Cardiac septum (tissue), 1 donor: ENCODE data around the gene GNAZ. TPM values are rescaled to one million over a fixed set of nuclear protein-coding genes. Genes with fewer than 3 reads are reported as not detected.

Experiments used
- DNase-seq: peaks from one replicate; pipeline ENCODE4 v3.0.0-alpha.2; 2020; ENCODE audit warnings: low spot score
- intact Hi-C: fragments of 100-400 bp; cut with DNase I; formaldehyde crosslinking; loops from one replicate; pipeline ENCODE4 v1.14.0; 2022
- total RNA-seq: library from RNA; stranded (reverse); fragmentation: NEBNext Ultra II Directional; extraction: Animal tissue kit (Norgen Biotek cat#: 25700); gene quantifications from one replicate; pipeline ENCODE4 v1.2.1, GENCODE V29; 2021
- donor health status: DM: no; HTN: no; CAD: no.

The GNAZ gene
- total RNA-seq, 1 donor from 2014 or later, result 2.2 TPM

GRCh38 chr22:23062616-23063538 is 7.4 kb upstream of the GNAZ start:
- peak; percentile 56 for DNase-seq

DNA sequence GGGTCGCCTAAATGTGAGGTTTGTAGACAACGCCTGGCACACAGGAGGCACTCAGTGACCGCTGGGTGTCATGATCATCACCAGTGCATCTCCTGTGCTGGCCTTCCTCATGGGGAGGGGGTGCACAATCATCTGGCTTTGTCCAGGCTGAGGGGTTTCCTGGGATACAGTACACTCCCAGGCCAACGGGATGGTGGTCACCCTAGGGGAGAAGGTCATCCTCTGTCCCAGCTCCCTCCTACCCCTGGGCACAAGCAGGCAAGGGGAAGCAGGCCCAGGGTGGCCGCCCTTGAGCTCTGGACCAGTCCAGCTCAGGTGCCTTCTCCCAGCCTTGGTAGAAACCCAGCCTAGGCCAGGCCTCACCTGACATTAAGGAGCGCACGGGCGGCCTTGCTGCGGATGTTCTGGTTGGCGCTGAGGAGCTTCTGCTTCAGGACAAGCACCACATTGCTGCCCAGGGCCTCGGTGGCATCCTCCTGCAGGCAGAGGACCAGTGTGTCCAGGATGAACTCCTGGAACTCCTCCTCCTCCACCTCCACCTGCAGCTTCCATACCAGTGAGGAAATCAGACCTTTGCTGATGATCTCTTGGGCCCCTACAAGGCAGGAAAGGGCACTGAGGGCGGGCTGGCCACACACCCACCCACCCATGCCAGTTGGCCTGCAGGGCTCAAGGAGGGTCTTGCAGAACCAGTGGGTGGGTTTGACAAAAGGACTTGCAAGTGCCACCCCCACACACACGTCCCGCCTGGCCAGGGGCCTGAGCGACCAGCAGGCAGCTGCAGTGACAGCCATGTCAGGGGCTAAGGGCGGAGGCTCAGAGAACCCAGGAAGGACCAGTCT is 6.6 kb upstream of the GNAZ start:
- intact Hi-C loops, result no loop called here
- DNase-seq, result peak; percentile 68

More at GRCh38 chr22:23062616-23063538, 7.4 kb upstream of the GNAZ start:
- intact Hi-C loops, result no loop called here

DNA sequence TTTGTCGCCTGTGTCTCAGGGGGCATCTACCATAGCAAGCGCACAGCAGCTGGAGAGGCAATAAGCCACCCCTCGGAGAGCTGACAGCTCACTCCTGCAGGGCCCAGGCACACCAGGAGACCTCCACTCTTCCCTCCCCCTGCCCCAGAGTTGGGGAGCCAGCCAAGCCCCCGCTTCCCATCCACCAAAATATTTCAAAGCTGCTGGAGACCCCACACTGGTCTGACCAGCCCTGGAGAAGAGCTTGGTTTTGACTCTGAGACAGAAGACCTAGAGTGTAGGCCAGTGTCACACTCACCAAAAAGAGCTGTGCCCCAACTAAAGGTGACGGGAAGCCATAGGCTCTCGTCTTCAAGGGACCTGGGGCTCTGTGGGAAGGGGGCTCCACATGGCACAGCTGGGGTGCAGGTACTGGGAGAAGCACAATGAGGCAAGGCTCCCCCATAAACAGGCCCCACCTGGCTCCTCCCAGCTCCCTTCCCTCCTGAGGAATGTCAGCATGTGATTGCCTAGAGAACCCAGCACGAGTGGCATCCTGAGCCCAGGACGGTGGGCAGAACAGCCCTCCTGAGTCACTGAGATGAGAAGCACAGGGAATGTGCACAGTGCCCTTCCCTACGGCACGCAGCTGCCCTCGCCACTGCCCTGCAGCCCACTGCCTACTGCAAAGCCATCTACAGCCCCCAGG is 5.8 kb upstream of the GNAZ start:
- DNase-seq, result peak; percentile 36
- intact Hi-C loops, result no loop called here

DNA sequence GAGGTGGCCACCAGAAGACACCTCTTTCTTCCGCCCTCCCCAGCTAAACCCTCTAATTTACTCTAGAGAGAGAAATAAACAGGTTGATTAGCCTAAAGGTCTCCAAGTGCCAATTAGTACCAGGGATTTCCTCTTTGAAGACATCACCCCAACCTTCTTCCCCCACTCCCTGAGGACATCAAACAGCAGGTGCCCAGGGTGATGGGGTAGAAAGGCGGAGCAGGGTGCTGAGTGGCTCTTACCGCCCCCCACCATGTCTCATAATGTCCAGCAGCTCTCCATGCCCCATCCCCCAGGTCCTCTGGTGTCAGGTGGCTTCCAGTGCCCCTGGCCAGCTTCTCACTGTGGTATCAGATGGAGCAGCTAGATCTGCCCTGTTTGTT is 5.3 kb upstream of the GNAZ start:
- intact Hi-C loops, result no loop called here
- peak; percentile 41 for DNase-seq

- intact Hi-C loops, result no loop called here
- DNase-seq, result peak; percentile 51
These were observed 4.7 kb upstream of the GNAZ start for GRCh38 chr22:23065495-23066122.

GRCh38 chr22:23066200-23067022 is 3.9 kb upstream of the GNAZ start:
- intact Hi-C loops, result no loop called here

DNA sequence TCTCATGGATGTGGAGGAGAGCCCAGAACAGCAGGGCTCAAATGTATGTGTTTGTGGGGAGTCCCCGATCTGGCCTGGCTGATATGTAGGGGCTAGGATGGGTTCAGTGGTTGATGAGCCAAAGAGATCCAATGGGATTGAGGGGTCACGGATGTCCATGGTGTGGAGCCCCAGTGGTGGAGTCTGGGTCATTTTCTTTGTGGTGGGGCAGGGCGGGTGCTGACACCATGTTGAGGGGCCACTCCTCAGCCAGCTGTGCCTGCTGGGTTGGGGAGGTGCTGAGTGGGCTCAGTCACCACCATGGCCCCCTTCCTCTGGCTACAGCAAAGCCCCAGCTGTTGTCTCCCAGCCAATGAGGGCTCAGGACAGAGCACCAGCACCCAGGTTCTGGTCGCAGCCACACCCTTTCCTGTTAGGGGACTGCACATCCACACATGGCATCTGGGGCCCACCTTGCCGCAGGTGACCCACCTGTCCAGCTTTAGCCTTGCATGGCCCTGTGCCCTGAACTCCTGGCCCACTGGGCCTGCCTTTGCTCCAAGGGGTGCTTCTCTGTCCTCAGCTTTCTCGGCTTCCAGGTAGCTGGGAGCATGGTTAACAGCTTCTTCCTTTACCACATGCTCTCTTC is 3.2 kb upstream of the GNAZ start:
- DNase-seq, result peak; percentile 55
- intact Hi-C loops, result no loop called here

More at GRCh38 chr22:23066200-23067022, 3.9 kb upstream of the GNAZ start:
- DNase-seq, result peak; percentile 71

DNA sequence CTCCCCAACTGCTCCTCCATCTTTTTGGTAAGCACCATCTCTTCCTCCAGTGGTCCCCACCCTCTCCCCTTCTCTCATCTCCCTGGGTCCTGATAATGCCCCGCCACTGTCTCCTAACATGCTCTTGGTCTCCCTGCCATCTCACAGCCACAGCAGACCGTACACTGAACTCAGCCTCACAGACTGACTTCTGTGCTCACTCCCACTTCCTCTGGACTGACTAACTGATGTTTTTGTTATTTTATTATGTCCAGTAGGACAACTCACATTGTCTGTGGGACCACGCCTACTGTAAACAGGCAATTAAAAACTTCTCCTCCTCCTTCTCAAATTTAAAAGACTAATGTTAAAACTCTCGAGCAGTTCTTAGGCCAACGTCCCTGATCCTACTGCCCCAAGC is 2.6 kb upstream of the GNAZ start:
- intact Hi-C loops, result no loop called here
- DNase-seq, result peak; percentile 46

DNA sequence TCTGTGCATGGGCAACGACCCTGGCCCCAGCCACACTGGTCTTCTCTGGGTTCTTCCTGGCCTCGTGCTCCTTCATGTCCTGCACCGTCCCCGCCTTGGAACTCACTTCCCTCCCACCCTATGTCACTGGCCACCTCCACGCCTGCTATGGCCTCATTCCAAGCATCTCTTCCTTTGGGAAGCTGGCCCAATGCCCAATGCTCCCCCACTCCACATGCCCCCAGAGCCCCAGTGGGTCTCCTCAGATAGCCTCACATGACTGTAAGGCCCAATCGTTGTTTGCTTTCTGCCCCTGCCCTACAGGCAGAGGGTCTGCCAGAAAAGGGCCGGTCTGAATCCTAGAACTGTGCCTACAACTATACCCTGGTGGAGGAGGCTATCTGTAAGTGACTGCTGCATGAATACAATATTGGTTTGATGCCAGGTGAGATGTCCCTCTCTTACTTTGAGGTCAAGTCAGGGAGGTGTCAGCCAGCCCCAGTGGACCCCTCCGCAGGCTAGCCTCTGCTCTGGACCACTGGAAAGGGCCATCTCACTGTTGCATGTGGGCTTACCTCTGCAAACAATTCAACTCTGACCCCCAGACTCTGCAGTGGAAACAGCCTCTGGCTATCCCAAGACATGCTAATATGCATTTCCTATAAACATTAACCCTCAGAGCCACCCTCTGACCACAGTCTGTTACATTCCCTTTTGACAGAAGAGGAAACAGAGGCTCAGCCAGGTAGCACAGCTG is 2.1 kb upstream of the GNAZ start:
- peak; percentile 67 for DNase-seq
- intact Hi-C loops, result no loop called here

GRCh38 chr22:23068832-23069385 is 1.4 kb upstream of the GNAZ start:
- DNase-seq, result peak; percentile 12
- intact Hi-C loops, result no loop called here

DNA sequence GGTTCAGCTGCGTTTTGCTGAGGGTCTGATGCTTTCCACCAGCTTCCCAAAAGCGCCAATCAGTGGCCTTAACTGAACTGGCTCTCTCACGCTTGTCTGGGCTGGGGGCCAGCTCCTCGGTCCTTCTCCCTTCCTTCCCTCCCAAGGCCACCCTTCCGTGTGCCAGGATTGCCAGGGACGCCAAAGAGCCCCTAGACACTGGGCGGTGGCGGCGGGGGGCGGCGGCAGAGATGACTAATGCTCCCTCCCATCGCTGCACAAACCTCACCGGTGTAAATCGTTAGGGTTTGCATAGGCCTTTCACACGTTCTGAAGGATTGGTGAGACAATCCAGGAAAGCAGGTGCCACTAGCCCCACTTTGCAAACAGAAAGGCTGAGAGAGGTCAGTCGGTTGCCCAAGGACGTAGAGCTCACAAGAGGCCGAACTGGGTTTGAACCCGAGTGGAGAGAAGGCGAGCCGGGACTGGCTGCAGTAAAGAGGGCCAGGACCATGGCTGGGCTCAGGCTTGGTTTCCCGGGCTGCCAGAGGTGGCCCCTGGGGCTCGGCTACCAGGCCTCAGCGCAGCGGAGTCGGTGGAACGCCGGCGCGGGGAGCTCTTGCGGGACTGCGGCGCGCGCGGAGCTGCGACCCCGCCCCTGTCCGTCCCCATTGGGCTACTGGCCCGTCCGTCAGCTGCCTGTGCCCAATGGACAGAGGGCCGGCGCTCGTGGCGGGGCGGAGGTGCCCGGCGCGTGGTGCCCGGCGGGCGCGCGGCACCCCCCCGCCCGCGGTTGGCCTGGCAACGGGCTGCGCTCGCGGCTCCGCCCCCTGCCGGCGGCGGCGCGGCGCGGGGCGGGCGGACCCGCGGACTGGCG is 589 bp upstream of the GNAZ start:
- DNase-seq, result peak; percentile 94
- intact Hi-C loops, result no loop called here

- intact Hi-C loops, result no loop called here
- peak; percentile 72 for DNase-seq
These were observed 1.1 kb downstream of the GNAZ start for GRCh38 chr22:23071230-23072076.

DNA sequence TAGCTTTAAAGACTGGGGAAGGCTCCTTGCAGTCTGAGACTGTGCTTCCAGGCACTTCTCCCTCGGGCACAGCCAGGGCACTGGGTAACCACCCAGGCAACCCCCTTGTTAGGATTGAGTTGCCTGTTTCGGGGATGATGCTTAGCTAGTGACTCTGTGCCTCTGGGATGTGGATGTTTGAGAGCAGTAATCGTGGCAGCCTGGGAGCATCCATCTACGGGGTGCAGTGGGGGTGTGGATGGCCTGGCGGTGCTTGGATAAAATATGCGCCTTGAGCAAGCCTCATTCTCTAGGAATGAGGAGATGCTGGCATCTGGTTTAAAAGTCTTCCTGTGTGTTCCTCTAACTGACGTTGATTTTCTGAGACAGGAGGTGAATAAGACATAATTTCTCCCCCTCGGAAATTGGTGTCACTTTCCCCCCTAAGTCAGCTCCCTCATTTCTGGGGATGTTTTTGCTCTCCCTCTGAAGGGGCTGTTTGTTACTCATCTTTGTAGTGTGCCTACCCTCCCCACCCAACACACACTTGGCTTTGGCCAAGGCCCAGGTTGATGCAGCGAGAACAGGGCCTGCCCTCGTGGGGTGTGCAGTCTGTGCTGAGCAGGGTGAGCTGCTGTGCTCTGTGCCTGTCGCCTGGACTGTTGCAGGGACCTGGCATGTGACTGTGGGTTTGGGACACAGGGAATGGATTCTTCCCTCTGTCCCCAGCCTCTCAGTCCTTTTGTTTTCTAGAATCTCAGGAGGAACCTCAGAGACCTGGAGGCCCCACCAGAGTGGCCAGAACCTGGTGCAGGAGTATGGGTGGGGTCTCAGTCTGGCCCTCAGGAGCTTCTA is 2.0 kb downstream of the GNAZ start:
- DNase-seq, result peak; percentile 68
- intact Hi-C loops, result no loop called here

DNA sequence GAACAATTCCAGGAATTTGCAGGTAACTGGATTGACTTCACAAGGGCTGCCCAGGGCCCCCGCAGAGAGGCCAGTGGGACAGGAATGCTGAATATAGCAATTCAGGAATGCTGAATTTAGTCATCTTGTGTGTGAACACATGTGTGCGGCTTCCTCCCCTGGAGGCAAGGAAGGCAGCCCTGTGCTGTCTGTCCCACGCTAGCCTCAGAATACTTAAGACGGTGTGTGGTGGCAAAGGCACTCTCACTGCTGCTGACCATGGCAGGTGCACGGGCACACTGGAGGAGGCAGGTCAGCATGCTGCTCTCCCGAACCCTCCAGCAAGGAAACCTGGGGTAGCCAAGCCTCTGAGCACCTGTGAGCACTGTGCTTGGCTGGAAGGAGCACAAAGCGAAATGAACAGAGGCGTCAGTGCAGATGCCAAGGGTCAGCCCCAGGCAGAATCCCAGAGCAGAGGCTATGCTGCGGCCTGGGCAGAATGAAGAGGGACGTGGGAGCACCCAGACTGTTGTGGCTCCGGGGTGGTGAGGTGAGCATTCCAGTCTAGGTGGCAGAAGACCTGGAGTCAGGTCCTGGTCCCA is 2.7 kb downstream of the GNAZ start:
- intact Hi-C loops, result no loop called here

More for the DNA sequence above, 2.7 kb downstream of the GNAZ start:
- DNase-seq, result peak; percentile 49
